RWPE1 (cell line): ENCODE data around the gene FRAS1.

Experiments used
- CTCF ChIA-PET: fragments of 350-600 bp; sonication (Branson Sonifier 250); formaldehyde crosslinking; extraction: SDS; loops from one replicate; lab custom pipeline; 2021; lab: Yijun Ruan, JAX
- POLR2A ChIA-PET: fragments of 400-600 bp; formaldehyde crosslinking; extraction: SDS; loops from one replicate; lab custom pipeline; 2020; ENCODE audit warnings: antibody characterized with exemption; ENCODE audit not compliant: low non-redundant PET; lab: Yijun Ruan, JAX
- DNase-seq: peaks from one replicate; pipeline ENCODE4 v3.0.0; 2012; ENCODE audit warnings: low spot score
- H3K27ac ChIP-seq: fragments of 450-650 bp; 2 replicates; pipeline ENCODE4 v1.5.1; 2017
- TF ChIP-seq, protein P1 (sequence below): fragments of 450-650 bp; conservative IDR thresholded peaks from 2 replicates; pipeline ENCODE4 v1.5.1; 2017; ENCODE audit warnings: low read depth, mild to moderate bottlenecking

FRAS1 gene

DNA sequence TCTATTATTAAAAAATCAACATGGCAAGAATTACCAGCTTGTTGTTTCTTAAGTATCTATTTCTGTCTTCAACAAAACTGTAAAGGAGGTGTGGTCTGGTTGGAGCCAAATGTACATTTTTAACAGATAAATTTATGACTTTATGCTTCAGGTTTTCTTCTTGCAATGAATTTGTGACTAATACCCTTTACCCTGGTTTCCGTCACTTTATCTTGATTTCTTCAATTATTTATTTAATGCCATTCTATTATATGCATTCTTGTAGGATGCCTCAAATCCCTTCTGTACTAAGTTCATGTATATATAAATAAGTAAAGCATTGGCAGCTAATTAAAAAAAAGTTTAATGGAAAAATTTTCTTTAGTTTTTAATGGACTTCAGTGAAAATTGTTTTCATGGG is 453.0 kb downstream of the FRAS1 start:
- POLR2A ChIA-PET = no interaction called here
- TF ChIP-seq, protein P1, sequence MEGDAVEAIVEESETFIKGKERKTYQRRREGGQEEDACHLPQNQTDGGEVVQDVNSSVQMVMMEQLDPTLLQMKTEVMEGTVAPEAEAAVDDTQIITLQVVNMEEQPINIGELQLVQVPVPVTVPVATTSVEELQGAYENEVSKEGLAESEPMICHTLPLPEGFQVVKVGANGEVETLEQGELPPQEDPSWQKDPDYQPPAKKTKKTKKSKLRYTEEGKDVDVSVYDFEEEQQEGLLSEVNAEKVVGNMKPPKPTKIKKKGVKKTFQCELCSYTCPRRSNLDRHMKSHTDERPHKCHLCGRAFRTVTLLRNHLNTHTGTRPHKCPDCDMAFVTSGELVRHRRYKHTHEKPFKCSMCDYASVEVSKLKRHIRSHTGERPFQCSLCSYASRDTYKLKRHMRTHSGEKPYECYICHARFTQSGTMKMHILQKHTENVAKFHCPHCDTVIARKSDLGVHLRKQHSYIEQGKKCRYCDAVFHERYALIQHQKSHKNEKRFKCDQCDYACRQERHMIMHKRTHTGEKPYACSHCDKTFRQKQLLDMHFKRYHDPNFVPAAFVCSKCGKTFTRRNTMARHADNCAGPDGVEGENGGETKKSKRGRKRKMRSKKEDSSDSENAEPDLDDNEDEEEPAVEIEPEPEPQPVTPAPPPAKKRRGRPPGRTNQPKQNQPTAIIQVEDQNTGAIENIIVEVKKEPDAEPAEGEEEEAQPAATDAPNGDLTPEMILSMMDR = no peak
- H3K27ac ChIP-seq = no peak overlapping the region
- no peak for DNase-seq
- CTCF ChIA-PET = no interaction called here

DNA sequence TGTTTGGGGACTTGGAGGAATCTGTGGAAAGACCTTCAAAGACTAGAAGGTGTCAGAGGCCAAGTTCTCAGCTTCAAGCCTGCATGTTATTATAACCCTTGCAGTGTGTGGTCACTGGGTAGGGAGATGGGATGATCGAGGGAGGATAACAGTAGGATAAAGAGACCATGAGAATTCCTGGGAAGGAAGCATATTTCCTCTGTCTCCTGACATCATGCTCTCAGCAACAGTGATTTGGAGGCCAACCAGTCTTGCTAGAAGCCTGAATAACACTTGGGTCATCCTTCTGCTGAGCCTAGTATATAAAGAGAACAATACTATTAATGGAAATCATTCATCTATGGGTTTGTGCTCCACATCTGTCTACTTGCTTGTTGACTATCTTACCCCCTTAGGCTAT is 453.6 kb downstream of the FRAS1 start:
- CTCF ChIA-PET = no interaction called here
- TF ChIP-seq, protein P1 = no peak
- DNase-seq = no peak
- H3K27ac ChIP-seq = no peak overlapping the region
- POLR2A ChIA-PET = no interaction called here

DNA sequence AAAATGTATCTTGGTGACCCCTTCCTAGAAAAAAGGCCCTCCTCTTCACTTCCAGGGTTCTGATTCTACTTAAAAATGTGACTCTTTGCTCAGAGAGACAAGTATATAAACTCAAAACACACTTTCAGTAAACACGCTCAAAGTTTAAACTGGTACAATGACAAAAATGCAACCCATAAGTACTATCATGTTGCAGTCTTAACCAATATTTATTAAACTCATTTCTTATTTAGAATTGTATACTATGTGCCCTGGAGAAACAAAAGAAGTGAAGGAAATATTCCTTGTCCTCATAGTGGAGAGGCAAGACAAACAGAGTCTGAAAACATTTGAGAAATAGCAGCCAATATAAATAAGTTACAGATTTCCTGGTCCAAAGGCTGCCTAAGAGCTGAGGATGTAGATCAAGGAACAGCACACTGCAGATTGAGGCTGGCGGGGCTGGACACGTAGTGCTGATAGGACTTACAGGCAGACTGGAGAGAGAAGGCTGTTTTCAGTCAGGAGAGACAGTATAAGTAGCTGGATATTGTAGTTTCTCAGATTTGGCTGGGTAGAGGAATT is 455.3 kb downstream of the FRAS1 start:
- H3K27ac ChIP-seq = no peak overlapping the region
- ChIA-PET CTCF (interaction anchor here (0.6 kb wide), 2 partner anchors 304 to 328 kb away, joined by 3 read pairs; no protein-coding TSS in a partner anchor), POLR2A (no interaction called here)
- no peak for DNase-seq
- TF ChIP-seq, protein P1 = no peak

DNA sequence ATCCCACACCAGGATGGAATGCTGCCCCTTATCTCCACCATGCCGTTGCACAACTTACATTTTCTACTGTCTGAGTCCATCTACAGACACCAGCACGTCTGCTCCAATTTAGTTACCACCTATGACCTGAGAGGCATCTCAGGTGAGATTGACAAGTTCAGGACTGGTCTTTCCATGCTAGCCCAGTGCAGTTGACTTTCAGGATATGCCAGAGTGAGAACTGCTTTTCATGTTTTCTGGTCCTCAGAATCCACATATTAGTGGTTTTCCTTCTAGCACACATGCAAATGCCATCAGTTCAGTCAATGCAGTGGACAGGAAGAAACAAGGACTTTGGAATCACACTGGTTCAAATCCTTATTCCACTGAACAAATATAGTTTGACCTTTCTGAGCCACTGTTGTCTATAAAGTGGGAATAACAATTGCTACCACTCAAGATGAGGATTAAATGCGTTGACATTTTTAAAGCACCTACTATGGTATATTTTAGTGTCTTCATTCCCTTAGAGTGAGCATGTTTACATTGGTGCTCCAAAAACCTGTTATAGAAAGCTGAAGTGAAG is 456.4 kb downstream of the FRAS1 start:
- ChIA-PET POLR2A (no interaction called here), CTCF (no interaction called here)
- TF ChIP-seq, protein P1 = no peak
- no peak overlapping the region for H3K27ac ChIP-seq
- DNase-seq = no peak

DNA sequence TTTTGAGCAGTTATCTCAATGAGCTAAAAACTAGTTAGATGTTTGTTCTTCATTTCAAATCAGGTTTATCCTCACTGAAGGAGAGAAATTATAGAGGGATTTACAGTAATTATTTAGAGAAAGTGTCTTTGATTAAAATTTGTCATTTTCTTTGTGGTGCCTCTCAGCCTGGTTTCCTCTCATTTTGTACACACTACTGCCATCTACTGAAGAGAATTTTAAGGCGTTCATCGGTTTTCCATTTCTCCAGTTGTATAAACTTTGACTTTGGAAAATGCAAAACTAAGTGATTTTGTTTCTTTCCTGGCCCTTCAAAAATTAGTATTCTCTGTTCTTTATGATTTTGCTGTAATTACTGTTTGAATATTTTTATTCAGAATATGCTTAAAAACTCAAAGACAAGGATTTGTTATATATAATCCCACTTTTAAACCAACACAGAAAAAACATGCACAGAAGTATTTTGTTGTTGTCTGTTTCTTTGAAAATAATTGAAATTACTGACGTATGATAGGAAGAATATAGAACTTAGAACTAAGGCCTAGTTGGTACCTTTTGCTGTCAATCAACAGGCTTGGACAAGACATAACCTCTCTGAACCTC is 460.0 kb downstream of the FRAS1 start:
- ChIA-PET CTCF (interaction anchor here (0.7 to 1.0 kb wide), 2 partner anchors 19 to 379 kb away, joined by 3 read pairs; no protein-coding TSS in a partner anchor), POLR2A (no interaction called here)
- DNase-seq = peak; percentile 26
- H3K27ac ChIP-seq = no peak overlapping the region
- TF ChIP-seq, protein P1 = peak; percentile 66

DNA sequence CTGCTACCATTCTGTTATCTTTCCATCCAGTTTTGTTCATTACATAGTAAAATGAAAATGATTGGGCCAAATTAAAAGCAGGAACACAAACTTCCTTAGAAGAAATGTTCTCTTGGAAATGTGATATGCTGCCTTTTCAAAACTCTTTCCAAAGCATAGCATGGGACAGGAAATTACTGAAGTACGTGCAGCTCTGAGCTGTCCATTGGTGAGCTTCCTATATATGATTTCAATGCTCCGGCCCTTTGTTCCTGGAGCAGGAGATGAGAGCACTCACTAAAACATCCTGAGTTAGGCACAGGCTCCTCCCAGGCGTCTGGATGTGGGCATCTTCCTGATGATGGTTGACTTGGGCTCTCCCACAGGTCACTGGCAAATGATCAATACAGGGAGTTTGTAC is 461.4 kb downstream of the FRAS1 start:
- POLR2A ChIA-PET = no interaction called here
- DNase-seq = no peak
- CTCF ChIA-PET = interaction anchor here (0.8 kb wide), 1 partner anchor 496 kb away, joined by 3 read pairs; no protein-coding TSS in a partner anchor
- H3K27ac ChIP-seq = no peak overlapping the region
- TF ChIP-seq, protein P1 = no peak
